Tongue (tissue), 2 donors: ENCODE measurements around the gene FFAR1. TPM values are rescaled to one million over a fixed set of nuclear protein-coding genes. Genes with fewer than 3 reads are reported as not detected.
"Not testable (repeated sequence)": the region's sequence is repeated elsewhere in the genome, so short reads cannot be mapped to it uniquely, and the experiment has no call there.

Source experiments
- DNase-seq: peaks from one replicate; pipeline ENCODE4 v3.0.0-alpha.2; 2015
- total RNA-seq: library from RNA; depleted of rRNA; stranded (reverse); fragments of >200 nt; gene quantifications from one replicate; pipeline ENCODE4 v1.2.3, GENCODE V29; 2014

FFAR1 gene
- total RNA-seq, 1 donor from 2014 or later, result not detected

DNA sequence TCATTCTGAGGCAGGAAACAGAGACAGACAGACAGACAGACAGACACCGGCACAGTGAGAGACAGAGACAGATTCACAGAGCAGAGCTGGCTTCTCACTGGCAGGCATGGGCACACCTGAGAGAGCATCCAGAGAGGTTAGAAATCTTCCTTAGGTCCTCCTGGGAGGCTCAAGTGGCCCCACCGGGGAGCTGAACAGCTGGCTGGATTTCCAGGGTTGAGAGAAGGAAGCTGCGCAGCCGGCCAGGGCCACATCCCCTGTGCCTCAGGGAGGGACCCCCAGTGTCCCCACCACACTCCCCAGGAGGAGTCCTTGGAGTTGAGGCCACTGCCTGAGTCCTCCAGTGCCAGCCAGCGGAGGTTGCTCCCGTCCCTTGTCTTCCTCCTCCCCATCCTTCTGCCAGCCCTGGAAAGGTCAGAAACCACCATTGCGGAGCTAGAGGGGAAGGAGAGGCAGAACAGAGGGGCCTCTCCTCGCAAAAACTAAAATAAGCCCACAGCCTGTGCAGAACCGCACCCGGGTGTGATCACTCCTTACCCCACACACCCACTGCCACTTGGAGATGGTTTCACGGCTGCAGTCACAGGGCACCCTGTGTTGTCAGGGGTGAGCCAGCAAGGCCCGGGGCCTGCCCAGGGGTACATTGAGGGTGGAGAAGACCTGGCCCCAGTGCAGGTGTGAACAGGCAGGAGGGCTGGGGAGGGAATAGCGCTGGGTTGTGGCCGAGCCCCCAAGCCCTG lies 14.7 kb downstream of the FFAR1 start:
- DNase-seq, result no peak

GRCh38 chr19:35363001-35363590 lies 15.4 kb downstream of the FFAR1 start:
- DNase-seq, result no peak

DNA sequence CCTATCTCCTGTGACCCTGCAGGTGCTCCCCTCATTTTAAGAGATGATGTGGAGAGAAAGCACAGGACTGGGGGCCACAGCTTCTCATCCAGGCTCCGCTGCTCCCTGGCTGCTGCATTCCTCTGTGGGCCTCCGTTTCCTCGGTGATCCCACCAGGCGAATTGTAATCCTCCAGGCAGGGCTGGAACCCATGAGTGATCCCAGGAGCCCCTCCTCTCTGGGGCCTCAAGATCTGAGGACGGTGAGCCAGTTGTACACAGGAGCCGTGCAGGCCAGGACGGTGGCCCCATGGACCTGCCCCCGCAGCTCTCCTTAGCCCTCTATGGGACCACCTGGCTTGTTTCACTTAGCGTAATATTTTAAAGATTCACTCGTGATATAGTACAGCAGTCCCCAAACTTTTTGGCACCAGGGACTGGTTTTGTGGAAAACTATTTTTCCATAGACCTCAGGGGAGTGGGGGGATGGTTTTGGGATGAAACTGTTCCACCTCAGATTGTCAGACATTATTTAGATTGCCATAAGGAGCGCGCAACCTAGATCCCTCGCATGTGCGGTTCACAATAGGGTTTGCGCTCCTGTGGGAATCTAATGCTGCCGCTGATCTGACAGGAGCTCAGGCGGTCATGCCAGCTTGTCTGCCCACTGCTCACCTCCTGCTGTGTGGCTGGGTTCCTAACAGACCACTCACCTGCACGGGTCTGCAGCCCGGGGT lies 16.2 kb downstream of the FFAR1 start:
- DNase-seq, result no peak

DNA sequence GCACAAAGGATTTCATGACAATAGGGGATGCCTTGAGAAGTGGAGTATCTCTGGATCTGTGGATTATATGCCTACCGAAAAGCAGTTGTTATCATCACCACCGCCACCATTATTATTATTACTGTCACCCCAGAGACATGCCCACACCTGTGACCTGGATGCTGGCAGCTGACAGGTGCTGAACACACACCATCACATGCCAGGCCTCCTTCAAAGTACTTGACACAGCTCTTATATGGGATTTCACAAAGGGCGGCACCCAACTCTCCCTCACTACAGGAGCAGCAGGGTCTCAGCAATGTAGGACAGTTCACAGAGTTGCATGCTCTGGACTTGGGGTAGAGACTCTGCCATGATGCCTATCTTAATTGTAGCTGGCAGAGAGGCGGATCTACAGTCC lies 17.6 kb downstream of the FFAR1 start:
- no peak for DNase-seq

DNA sequence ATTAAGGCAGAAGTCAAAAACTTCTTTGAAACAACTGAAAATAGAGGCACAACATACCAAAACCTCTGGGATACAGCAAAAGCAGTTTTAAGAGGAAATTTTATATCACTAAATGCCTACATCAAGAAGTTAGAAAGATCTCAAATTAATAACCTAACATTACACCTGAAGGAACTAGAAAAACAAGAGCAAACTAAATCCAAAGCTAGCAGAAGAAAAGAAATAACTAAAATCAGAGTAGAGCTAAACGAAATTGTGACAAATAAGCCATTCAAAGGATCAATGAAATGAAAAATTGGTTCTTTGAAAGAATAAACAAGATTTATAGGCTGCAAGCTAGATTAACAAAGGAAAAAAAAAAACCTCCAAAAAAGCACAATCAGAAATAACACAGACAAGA lies 20.7 kb downstream of the FFAR1 start:
- no peak for DNase-seq

DNA sequence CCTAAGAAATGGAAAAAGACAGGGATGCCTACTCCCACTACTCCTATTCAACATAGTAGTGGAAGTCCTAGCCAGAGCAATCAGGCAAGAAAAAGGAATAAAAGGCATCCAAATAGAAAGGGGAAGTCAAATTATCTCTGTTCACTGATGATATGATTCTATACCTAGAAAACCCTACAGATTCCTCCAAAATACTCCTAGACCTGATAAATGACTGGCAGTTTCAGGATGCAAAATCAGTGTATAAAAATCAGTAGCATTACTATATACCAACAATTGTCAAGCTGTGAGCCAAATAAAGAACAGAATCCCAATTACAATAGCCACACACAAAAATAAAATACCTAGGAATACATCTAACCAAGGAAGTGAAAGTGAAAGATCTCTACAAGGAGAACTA lies 21.8 kb downstream of the FFAR1 start:
- no peak for DNase-seq

GRCh38 chr19:35370722-35371121 lies 23.0 kb downstream of the FFAR1 start, which contains the start of gene GPR42:
GPR42 (plus strand) TSS chr19:35371068; CDS start chr19:35371360, 292 bp downstream.
- DNase-seq, result no peak

- no peak for DNase-seq
These were observed 25.8 kb downstream of the FFAR1 start for GRCh38 chr19:35373492-35373891.

GRCh38 chr19:35374031-35374430 lies 26.3 kb downstream of the FFAR1 start:
- not testable (repeated sequence) for DNase-seq

- DNase-seq, result no peak
These were observed 28.0 kb downstream of the FFAR1 start for GRCh38 chr19:35375505-35376307.

GRCh38 chr19:35377656-35378055 lies 30.0 kb downstream of the FFAR1 start:
- no peak for DNase-seq

- no peak for DNase-seq
These were observed 30.7 kb downstream of the FFAR1 start for GRCh38 chr19:35378356-35378755.

- DNase-seq, result not testable (repeated sequence)
These were observed 31.8 kb downstream of the FFAR1 start for GRCh38 chr19:35379545-35379944.

DNA sequence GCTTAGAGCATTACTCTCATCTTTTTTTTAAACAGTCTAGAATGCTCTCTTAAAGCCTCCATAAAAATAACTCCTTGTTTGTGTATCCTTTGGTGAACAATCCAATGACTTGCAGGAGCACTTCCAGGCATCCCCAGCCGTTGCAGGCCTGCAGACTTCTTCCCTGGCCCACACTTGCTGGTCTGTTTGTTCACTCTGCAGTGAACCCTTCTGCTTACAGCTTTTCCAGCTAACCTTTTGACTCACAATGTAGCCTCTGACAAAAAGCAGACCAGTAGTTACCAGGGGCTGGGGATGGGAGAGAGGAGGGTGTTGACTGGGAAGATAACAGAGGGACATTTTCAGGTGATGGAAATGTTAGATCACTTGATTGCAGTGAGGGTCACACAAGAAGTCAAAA lies 32.3 kb downstream of the FFAR1 start:
- DNase-seq, result no peak

GRCh38 chr19:35380450-35381124 lies 32.9 kb downstream of the FFAR1 start:
- no peak for DNase-seq

DNA sequence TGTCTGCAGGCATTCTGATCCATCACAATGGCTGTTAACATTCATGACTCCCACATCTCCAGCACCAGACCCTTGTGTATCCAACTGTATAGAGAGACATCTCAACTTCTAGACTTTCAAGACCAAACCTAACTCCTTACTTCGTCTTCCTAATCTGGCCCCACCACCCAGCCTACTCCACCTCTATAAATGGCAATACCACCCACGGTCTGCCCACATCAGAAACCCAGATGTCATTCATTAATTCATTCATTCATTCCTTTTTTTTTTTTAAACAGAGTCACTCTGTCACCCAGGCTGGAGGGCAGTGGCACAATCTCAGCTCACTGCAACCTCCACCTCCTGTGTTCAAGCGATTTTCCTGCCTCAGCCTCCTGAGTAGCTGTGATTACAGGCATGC lies 33.6 kb downstream of the FFAR1 start:
- DNase-seq, result no peak

DNA sequence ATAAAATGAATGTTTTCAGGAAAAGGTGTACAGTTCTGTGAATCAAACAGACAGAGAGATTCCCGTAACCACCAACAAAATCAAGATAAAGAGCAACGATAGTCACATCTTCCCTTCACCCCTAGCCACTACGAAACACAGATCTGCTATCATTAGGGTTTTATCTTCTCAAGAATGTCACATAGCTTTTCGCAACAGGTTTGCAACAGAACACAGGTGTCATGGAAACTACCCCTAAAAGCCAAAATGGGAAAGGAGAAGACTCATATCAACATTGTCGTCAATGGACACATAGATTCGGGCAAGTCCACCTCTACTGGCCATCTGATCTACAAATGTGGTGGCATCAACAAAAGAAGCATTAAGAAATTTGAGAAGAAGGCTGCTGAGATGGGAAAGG lies 34.2 kb downstream of the FFAR1 start:
- no peak for DNase-seq

- no peak for DNase-seq
These were observed 35.8 kb downstream of the FFAR1 start for GRCh38 chr19:35383536-35383935.

DNA sequence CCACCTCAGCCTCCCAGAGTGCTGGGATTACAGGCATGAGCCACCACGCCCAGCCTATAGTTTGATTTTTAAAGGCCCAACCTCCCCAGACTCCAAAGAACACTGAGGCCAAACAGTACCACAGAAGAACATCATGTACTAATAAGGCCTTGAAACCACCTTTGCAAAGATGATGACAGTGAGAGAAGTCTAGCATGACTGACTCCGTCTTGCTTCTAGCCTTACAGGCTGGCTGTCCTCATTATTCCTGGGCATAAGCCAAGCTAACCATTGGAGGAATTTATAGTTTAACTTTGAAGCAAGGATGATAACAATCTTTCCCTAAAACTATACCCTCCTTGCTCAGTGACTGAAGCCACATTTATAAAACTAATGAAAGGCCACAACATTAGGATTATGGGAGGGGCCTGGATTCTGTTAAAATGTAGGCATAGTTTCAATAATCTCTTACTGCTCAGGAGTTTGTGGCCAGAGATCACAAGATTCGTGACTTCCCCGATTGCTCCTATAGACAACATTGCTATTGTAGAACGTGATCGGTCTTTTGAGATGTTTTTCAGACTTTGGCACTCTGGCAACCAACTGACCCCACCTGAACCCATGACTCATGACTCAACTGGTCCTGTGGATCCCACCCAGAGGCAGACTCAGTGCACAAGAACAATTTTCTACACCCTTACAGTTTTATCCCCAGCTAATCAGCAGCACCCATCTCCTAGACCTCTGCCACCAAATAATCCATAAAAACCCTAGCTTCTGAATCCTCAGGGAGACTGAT lies 40.8 kb downstream of the FFAR1 start:
- no peak for DNase-seq

DNA sequence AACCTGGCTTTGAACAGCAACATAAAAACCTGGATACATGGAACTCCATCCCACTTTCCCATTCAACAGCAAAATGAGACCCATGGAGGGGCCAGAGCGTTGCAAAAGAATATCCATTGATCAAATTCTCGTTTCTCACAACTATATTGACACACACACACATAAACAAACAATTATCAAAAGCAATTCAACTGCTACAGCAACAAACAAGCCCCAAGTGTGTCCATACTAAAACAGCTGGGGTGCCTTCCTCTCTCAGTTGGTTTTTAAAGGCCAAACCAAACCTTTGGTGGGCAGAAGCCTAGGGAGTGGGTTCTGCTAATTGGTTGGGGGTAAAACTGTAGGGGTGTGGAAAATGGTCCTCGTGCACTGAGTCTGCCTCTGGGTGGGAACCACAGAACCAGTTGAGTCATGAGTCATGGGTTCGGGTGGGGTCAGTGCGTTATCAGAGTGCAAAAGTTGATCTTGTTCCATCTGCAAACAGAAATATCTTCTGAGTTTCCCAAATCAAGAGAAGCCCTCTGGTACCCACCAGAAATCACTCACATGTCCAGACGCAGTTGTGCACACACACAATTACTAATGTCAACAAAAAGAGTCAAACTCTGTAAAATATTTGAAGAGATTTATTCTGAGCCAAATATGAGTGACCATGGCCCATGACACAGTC lies 41.6 kb downstream of the FFAR1 start:
- DNase-seq, result no peak
